Adrenal gland (tissue), 12 donors: ENCODE measurements around the gene ENDOD1. TPM values are rescaled to one million over a fixed set of nuclear protein-coding genes. Genes with fewer than 3 reads are reported as not detected.
"Not testable (repeated sequence)": the region's sequence is repeated elsewhere in the genome, so short reads cannot be mapped to it uniquely, and the experiment has no call there.

ENCODE experiments used
- DNase-seq, 7 donors: peaks; one replicate each; pipeline ENCODE4 v3.0.0-alpha.2; 2019 to 2020
- H3K27ac ChIP-seq, 5 donors: fragments of 200-600 bp; sonication (generic) in 4 of 5; 1 replicate in 3 of 5; 2 replicates in 2 of 5; pipeline versions ENCODE4 v1.5.1 to v1.8.0; 2016 to 2020; ENCODE audit warnings: mild to moderate bottlenecking in 1 of 5
- H3K27me3 ChIP-seq: fragments of 200-600 bp; 2 replicates; pipeline ENCODE4 v1.8.0; 2021
- H3K36me3 ChIP-seq, 2 donors: fragments of 200-600 bp; replicated peaks in 1 of 2; 1 replicate in 1 of 2; 2 replicates in 1 of 2; pipeline versions ENCODE4 v1.5.1 to v1.8.0; 2018 to 2022
- H3K4me1 ChIP-seq, 2 donors: fragments of 200-600 bp; replicated peaks in 1 of 2; 1 replicate in 1 of 2; 2 replicates in 1 of 2; pipeline versions ENCODE4 v1.5.1 to v1.8.0; 2018 to 2021
- H3K4me3 ChIP-seq, 4 donors: fragments of 200-600 bp; sonication (generic) in 3 of 4; one replicate each; pipeline ENCODE4 v1.5.1; 2016 to 2018
- H3K9me3 ChIP-seq, 3 donors: fragments of 200-600 bp; sonication (generic) in 1 of 3; replicated peaks in 1 of 3; 1 replicate in 2 of 3; 2 replicates in 1 of 3; pipeline versions ENCODE4 v1.5.1 to v1.8.0; 2016 to 2021
- CTCF ChIP-seq, 6 experiments: fragments of 450-650 bp in 4 of 6; fragments of 200-600 bp in 2 of 6; sonication (generic) in 1 of 6; IDR thresholded peaks; 1 replicate in 5 of 6; 2 replicates in 1 of 6; pipeline versions ENCODE4 v1.5.1 to v1.8.0; 2016 to 2021; ENCODE audit warnings: antibody characterized with exemption in 6 of 6, mild to moderate bottlenecking in 2 of 6, moderate library complexity in 1 of 6
- POLR2A ChIP-seq, 2 donors: fragments of 450-650 bp; IDR thresholded peaks; one replicate each; pipeline ENCODE4 v1.6.1; 2017; ENCODE audit warnings: antibody characterized with exemption in 2 of 2, mild to moderate bottlenecking in 2 of 2, moderate library complexity in 1 of 2
- WGBS, 4 donors: extraction: QIAGEN DNeasy Blood & Tissue Kit in 2 of 4; methylation state at CpG; one replicate each; pipeline versions ENCODE4 v1.1.5 to v1.1.7; 2013 to 2017; 5-methylcytosine and 5-hydroxymethylcytosine counted together
- intact Hi-C, 2 donors: fragments of 100-400 bp; cut with DNase I; formaldehyde crosslinking; loops; one replicate each; pipeline versions ENCODE4 v1.14.1 to v1.15.0; 2022 to 2023
- polyA plus RNA-seq, 3 donors: library from polyadenylated mRNA; stranded (reverse); fragments of 200-250 nt in 2 of 3; fragments of 350-450 nt in 1 of 3; fragmentation: Illumina TruSeq in 1 of 3; extraction: RNeasy Lipid Tissue Mini Kit (QIAGEN cat#74804) in 1 of 3; gene quantifications; one replicate each; pipeline ENCODE4 v1.2.3, GENCODE V29; 2013 to 2014
- total RNA-seq, 9 donors: library from RNA; depleted of rRNA in 4 of 9; stranded (reverse); fragments of >200 nt in 4 of 9; fragments of 120-200 nt in 1 of 9; fragmentation: NEBNext Ultra II Directional in 1 of 9; extraction: Animal tissue kit (Norgen Biotek cat#: 25700) in 1 of 9; gene quantifications; one replicate each; pipeline versions ENCODE4 v1.1.0 to v1.2.4, GENCODE V29; 2013 to 2023
- donor health status: healthy with polysubstance abuse.
- donor health status: Bipolar disorder and iron deficiency.
- donor health status: DM: yes; HTN: yes; CAD: no.
- donor health status: DM: no; HTN: no; CAD: no.
- donor health status: DM: no; HTN: no; CAD: no.
- donor health status: DM: yes; HTN: yes; CAD: no.

Gene ENDOD1
- total and polyA plus RNA-seq, 12 donors: 6.1 to 61.6 (median 32.8) TPM

GRCh38 chr11:95108159-95108611 is 18.5 kb downstream of the ENDOD1 start:
- H3K27ac ChIP-seq: peak overlapping the region in 4 of 5 donors; percentile 5 to 67 (median 40)
- WGBS, 4 donors: 11 to 18% (median 13%) methylated on average over 9 of the region's 9 CpGs
- peak; percentile 63 to 88 (median 74) for DNase-seq
- no peaks in the 10 kb centered on the region for H3K36me3 ChIP-seq
- H3K27me3 ChIP-seq: no peaks in the 10 kb centered on the region
- TF ChIP-seq CTCF (IDR thresholded peaks at IDR 0.05) (no peak), POLR2A (IDR thresholded peaks at IDR 0.05) (peak in 1 of 2 donors; percentile 32)
- no peaks in the 10 kb centered on the region for H3K9me3 ChIP-seq
- H3K4me1 ChIP-seq: peaks cover 9 to 22% of the 10 kb centered on the region in 2 donors
- intact Hi-C loops: loop anchor here in 1 of 2 donors (5.0 kb wide), 1 partner anchor 34 kb away; no protein-coding TSS in a partner anchor
- no peak overlapping the region for H3K4me3 ChIP-seq

GRCh38 chr11:95108671-95109551 is 19.3 kb downstream of the ENDOD1 start:
- Histone ChIP-seq H3K9me3 (no peaks in the 10 kb centered on the region), H3K36me3 (no peaks in the 10 kb centered on the region), H3K27ac (peak overlapping the region in 4 of 5 donors; percentile 5 to 67 (median 40)), H3K4me1 (peaks cover 9 to 22% of the 10 kb centered on the region in 2 donors), H3K4me3 (no peak overlapping the region), H3K27me3 (no peaks in the 10 kb centered on the region)
- TF ChIP-seq CTCF (IDR thresholded peaks at IDR 0.05) (no peak), POLR2A (IDR thresholded peaks at IDR 0.05) (no peak)
- peak in 1 of 7 donors; percentile 12 for DNase-seq
- 43 to 58% (median 50%) methylated on average over 6 of the region's 6 CpGs for WGBS, 4 donors
- intact Hi-C loops: loop anchor here in 1 of 2 donors (5.0 kb wide), 1 partner anchor 33 kb away; no protein-coding TSS in a partner anchor

GRCh38 chr11:95111471-95111870 is 21.8 kb downstream of the ENDOD1 start:
- H3K9me3 ChIP-seq, DNase-seq, intact Hi-C loops, H3K36me3 ChIP-seq, H3K4me3 ChIP-seq, H3K27ac ChIP-seq, H3K27me3 ChIP-seq: not testable (repeated sequence)
- H3K4me1 ChIP-seq: peaks cover 9 to 22% of the 10 kb centered on the region in 2 donors
- 94 to 98% (median 95%) methylated on average over 3 of the region's 3 CpGs for WGBS, 4 donors

GRCh38 chr11:95111923-95112540 is 22.4 kb downstream of the ENDOD1 start:
- H3K27ac ChIP-seq: no peak overlapping the region
- no peak for DNase-seq
- H3K27me3 ChIP-seq: no peaks in the 10 kb centered on the region
- no peak overlapping the region for H3K4me3 ChIP-seq
- 84 to 95% (median 86%) methylated on average over 3 of the region's 3 CpGs for WGBS, 4 donors
- intact Hi-C loops: no loop called here
- H3K9me3 ChIP-seq: no peaks in the 10 kb centered on the region
- H3K36me3 ChIP-seq: no peaks in the 10 kb centered on the region
- peaks cover 9 to 22% of the 10 kb centered on the region in 2 donors for H3K4me1 ChIP-seq
- TF ChIP-seq CTCF (IDR thresholded peaks at IDR 0.05): no peak
- no peak for TF ChIP-seq POLR2A (IDR thresholded peaks at IDR 0.05)
